ENCODE measurements around the gene ZNF180.
A peak's percentile ranks its signal among the peaks of the same experiment; 100 is the strongest.
"Not testable (repeated sequence)": the region's sequence is repeated elsewhere in the genome, so short reads cannot be mapped to it uniquely, and the experiment has no call there.

Gene ZNF180

GRCh38 chr19:44499962-44500949, at the start of gene ZNF180:
Gene ZNF180 (minus strand): TSS chr19:44500522. CDS start chr19:44497334, 3,188 bp downstream.
- DNase-seq (ENCODE audit: low read depth in 2 of 2) = peak; percentile 88 to 93

- DNase-seq (ENCODE audit: low read depth in 2 of 2) = no peak
Observed at GRCh38 chr19:44549507-44549906, 49.2 kb upstream of the ZNF180 start.

GRCh38 chr19:44548736-44549135, 48.4 kb upstream of the ZNF180 start:
- no peak for DNase-seq (ENCODE audit: low read depth in 2 of 2)

- no peak for DNase-seq (ENCODE audit: low read depth in 2 of 2)
Observed at GRCh38 chr19:44544031-44544430, 43.7 kb upstream of the ZNF180 start.

GRCh38 chr19:44542671-44543070, 42.3 kb upstream of the ZNF180 start:
- no peak for DNase-seq (ENCODE audit: low read depth in 2 of 2)

GRCh38 chr19:44540736-44541135, 40.4 kb upstream of the ZNF180 start:
- no peak for DNase-seq (ENCODE audit: low read depth in 2 of 2)

- no peak for DNase-seq (ENCODE audit: low read depth in 2 of 2)
Observed at GRCh38 chr19:44539991-44540390, 39.7 kb upstream of the ZNF180 start.

GRCh38 chr19:44539236-44539826, 39.0 kb upstream of the ZNF180 start:
- no peak for DNase-seq (ENCODE audit: low read depth in 2 of 2)

- DNase-seq (ENCODE audit: low read depth in 2 of 2) = not testable (repeated sequence)
Observed at GRCh38 chr19:44535361-44535760, 35.0 kb upstream of the ZNF180 start.

GRCh38 chr19:44532819-44533218, 32.5 kb upstream of the ZNF180 start:
- no peak for DNase-seq (ENCODE audit: low read depth in 2 of 2)

- DNase-seq (ENCODE audit: low read depth in 2 of 2) = no peak
Observed at GRCh38 chr19:44530777-44531176, 30.5 kb upstream of the ZNF180 start.

GRCh38 chr19:44529536-44529935, 29.2 kb upstream of the ZNF180 start, which contains the start of gene CEACAM20:
Gene CEACAM20 (minus strand): TSS chr19:44529675. CDS start chr19:44529509, 166 bp downstream.
- no peak for DNase-seq (ENCODE audit: low read depth in 2 of 2)

GRCh38 chr19:44527554-44527953, 27.2 kb upstream of the ZNF180 start:
- DNase-seq (ENCODE audit: low read depth in 2 of 2) = no peak

- no peak for DNase-seq (ENCODE audit: low read depth in 2 of 2)
Observed at GRCh38 chr19:44525721-44526430, 25.6 kb upstream of the ZNF180 start.

- DNase-seq (ENCODE audit: low read depth in 2 of 2) = no peak
Observed at GRCh38 chr19:44521370-44521769, 21.0 kb upstream of the ZNF180 start.

GRCh38 chr19:44517146-44517545, 16.8 kb upstream of the ZNF180 start:
- no peak for DNase-seq (ENCODE audit: low read depth in 2 of 2)

- DNase-seq (ENCODE audit: low read depth in 2 of 2) = no peak
Observed at GRCh38 chr19:44515907-44516306, 15.6 kb upstream of the ZNF180 start.

GRCh38 chr19:44515031-44515430, 14.7 kb upstream of the ZNF180 start:
- DNase-seq (ENCODE audit: low read depth in 2 of 2) = no peak

- DNase-seq (ENCODE audit: low read depth in 2 of 2) = no peak
Observed at GRCh38 chr19:44512326-44513298, 12.3 kb upstream of the ZNF180 start.

- no peak for DNase-seq (ENCODE audit: low read depth in 2 of 2)
Observed at GRCh38 chr19:44509478-44509877, 9.2 kb upstream of the ZNF180 start.

GRCh38 chr19:44499559-44499958, 763 bp downstream of the ZNF180 start:
- DNase-seq (ENCODE audit: low read depth in 2 of 2) = no peak
